Measurements from ENCODE around the gene MRPL39. TPM values are rescaled to one million over a fixed set of nuclear protein-coding genes. Genes with fewer than 3 reads are reported as not detected.
A peak's percentile ranks its signal among the peaks of the same experiment; 100 is the strongest.

Gene MRPL39
- total RNA-seq, 2 experiments from 2014 or later: 45.0 to 56.9 TPM

DNA sequence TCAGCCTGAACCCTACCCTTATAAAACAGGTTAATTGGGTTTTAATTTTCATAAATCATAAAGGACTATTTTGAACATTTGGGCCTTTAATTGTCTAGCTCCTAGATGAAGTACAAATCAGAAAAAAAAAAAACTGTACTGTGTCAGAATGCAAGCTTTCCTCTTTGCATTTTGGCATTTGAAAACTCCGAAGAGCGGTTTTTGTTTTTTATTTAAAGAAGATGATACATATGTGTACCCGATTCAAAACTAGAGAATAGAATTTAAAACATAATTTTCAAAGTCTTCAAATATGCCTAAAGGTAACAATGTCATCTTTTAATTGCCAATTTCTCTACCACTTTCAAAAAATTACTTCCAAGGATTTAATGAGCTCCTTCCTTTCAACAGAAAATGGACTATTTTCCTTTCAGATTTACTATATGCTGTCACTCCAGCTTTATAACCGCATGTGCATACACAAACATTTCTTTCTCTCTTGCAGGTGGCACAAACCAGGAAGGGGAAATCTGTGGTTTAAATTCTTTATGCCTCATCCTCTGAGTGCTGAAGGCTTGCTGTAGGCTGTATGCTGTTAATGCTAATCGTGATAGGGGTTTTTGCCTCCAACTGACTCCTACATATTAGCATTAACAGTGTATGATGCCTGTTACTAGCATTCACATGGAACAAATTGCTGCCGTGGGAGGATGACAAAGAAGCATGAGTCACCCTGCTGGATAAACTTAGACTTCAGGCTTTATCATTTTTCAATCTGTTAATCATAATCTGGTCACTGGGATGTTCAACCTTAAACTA lies 33.7 kb downstream of the MRPL39 start:
- peaks cover 27% of the 10 kb centered on the region for H3K36me3 ChIP-seq (ENCODE audit: insufficient read depth, low read length)
- DNase-seq (ENCODE audit: low spot score): peak; percentile 80
- TF ChIP-seq, protein P1, sequence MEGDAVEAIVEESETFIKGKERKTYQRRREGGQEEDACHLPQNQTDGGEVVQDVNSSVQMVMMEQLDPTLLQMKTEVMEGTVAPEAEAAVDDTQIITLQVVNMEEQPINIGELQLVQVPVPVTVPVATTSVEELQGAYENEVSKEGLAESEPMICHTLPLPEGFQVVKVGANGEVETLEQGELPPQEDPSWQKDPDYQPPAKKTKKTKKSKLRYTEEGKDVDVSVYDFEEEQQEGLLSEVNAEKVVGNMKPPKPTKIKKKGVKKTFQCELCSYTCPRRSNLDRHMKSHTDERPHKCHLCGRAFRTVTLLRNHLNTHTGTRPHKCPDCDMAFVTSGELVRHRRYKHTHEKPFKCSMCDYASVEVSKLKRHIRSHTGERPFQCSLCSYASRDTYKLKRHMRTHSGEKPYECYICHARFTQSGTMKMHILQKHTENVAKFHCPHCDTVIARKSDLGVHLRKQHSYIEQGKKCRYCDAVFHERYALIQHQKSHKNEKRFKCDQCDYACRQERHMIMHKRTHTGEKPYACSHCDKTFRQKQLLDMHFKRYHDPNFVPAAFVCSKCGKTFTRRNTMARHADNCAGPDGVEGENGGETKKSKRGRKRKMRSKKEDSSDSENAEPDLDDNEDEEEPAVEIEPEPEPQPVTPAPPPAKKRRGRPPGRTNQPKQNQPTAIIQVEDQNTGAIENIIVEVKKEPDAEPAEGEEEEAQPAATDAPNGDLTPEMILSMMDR (conservative IDR thresholded peaks at IDR 0.05; ENCODE audit: low read length): no peak
- TF ChIP-seq EZH2phosphoT487 (IDR thresholded peaks at IDR 0.05; ENCODE audit: borderline replicate concordance, low read depth, low read length): no peak
- H3K4me3 ChIP-seq (ENCODE audit: low read depth, low read length, poor library complexity, severe bottlenecking): peak overlapping the region; percentile 45
- no peaks in the 10 kb centered on the region for H4K20me1 ChIP-seq (ENCODE audit: insufficient read depth, low read length)
- no peaks in the 10 kb centered on the region for H3K9me2 ChIP-seq (ENCODE audit: insufficient read depth, low read length)
- H3K4me1 ChIP-seq (ENCODE audit: insufficient read depth, low read length, poor library complexity, severe bottlenecking): peaks cover 38% of the 10 kb centered on the region
- peak overlapping the region; percentile 75 for H3K4me2 ChIP-seq (ENCODE audit: low read length)
- ChIA-PET POLR2A (interaction anchor here (0.6 to 2.8 kb wide), 8 partner anchors 9 to 395 kb away, joined by 3 to 14 read pairs (median 4); no protein-coding TSS in a partner anchor), CTCF (ENCODE audit: unreplicated experiment) (interaction anchor here (1.0 kb wide), 2 partner anchors 10 to 69 kb away, joined by 3 read pairs; no protein-coding TSS in a partner anchor)
- peak overlapping the region; percentile 80 for H2AFZ ChIP-seq (ENCODE audit: low read length)
- TSS peak; percentile 53 for BruUV-seq (replicated peaks)
- H3K79me2 ChIP-seq (ENCODE audit: insufficient read depth, low read depth, low read length): peaks cover 7% of the 10 kb centered on the region; the same call in 1 of the 2 replicates
- H3K27ac ChIP-seq (ENCODE audit: low read depth, low read length, poor library complexity, severe bottlenecking): peak overlapping the region; percentile 85
- H3K9me3 ChIP-seq (ENCODE audit: low read length): no peaks in the 10 kb centered on the region
- intact Hi-C loops (cut with micrococcal nuclease; ENCODE audit: unreplicated experiment): loop anchor here (2.0 to 10.0 kb wide), 2 partner anchors 33 to 161 kb away; partner anchors contain the start of genes ATP5PF, GABPA and MRPL39

DNA sequence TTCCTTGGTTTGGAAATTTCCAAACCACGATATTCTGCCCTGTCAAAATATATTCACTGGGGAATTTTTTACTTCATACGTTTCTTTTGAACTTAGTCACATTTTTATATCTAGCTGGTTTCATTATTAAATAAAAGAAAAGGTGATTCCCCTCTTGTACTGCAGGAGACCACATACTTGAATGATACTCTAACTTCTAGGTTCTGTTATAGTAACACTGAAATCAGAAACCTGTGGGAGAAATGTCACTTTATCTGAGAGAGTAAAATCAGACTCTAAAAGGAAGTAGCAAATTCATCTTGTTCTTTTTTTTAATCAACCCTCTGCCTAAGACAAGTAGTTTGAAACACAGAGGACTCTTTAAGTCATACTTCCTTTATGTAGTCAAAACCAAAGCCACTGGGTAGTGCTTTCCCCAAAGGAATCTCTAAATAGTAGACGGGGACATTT lies 34.4 kb downstream of the MRPL39 start:
- intact Hi-C loops (cut with micrococcal nuclease; ENCODE audit: unreplicated experiment): loop anchor here (2.0 to 10.0 kb wide), 2 partner anchors 34 to 162 kb away; partner anchors contain the start of genes ATP5PF, GABPA and MRPL39
- no TSS peak for BruUV-seq (replicated peaks)
- H3K36me3 ChIP-seq (ENCODE audit: insufficient read depth, low read length): peaks cover 21% of the 10 kb centered on the region
- TF ChIP-seq, protein P1 (conservative IDR thresholded peaks at IDR 0.05; ENCODE audit: low read length): no peak; the same call in 1 of the 2 replicates
- TF ChIP-seq EZH2phosphoT487 (IDR thresholded peaks at IDR 0.05; ENCODE audit: borderline replicate concordance, low read depth, low read length): no peak
- DNase-seq (ENCODE audit: low spot score): peak; percentile 56
- peaks cover 38% of the 10 kb centered on the region for H3K4me1 ChIP-seq (ENCODE audit: insufficient read depth, low read length, poor library complexity, severe bottlenecking)
- ChIA-PET CTCF (ENCODE audit: unreplicated experiment) (interaction anchor here (1.0 kb wide), 2 partner anchors 9 to 70 kb away, joined by 3 read pairs; no protein-coding TSS in a partner anchor), POLR2A (interaction anchor here (0.6 to 2.4 kb wide), 6 partner anchors 8 to 395 kb away, joined by 3 to 9 read pairs (median 3); no protein-coding TSS in a partner anchor)
- H3K4me3 ChIP-seq (ENCODE audit: low read depth, low read length, poor library complexity, severe bottlenecking): peak overlapping the region; percentile 45
- no peaks in the 10 kb centered on the region for H4K20me1 ChIP-seq (ENCODE audit: insufficient read depth, low read length)
- H2AFZ ChIP-seq (ENCODE audit: low read length): peak overlapping the region; percentile 80
- peak overlapping the region; percentile 75 for H3K4me2 ChIP-seq (ENCODE audit: low read length)
- H3K27ac ChIP-seq (ENCODE audit: low read depth, low read length, poor library complexity, severe bottlenecking): peak overlapping the region; percentile 85
- H3K9me2 ChIP-seq (ENCODE audit: insufficient read depth, low read length): no peaks in the 10 kb centered on the region
- peaks cover 7% of the 10 kb centered on the region; the same call in 1 of the 2 replicates for H3K79me2 ChIP-seq (ENCODE audit: insufficient read depth, low read depth, low read length)
- H3K9me3 ChIP-seq (ENCODE audit: low read length): no peaks in the 10 kb centered on the region

All from OCI-LY7 (cell line).